ENCODE results near the gene MAST4. TPM values are rescaled to one million over a fixed set of nuclear protein-coding genes. Genes with fewer than 3 reads are reported as not detected.

Gene MAST4
- total RNA-seq, 4 donors from 2014 or later, result 16.2 to 32.8 (median 25.0) TPM

- H3K27ac ChIP-seq, result no peak overlapping the region
- no peaks in the 10 kb centered on the region for H3K4me1 ChIP-seq
- no peaks in the 10 kb centered on the region for H3K36me3 ChIP-seq
- H3K27me3 ChIP-seq, result peaks cover 3% of the 10 kb centered on the region
- H3K9me3 ChIP-seq, result peaks cover 0 to 4% (median 0%) of the 10 kb centered on the region in 3 donors
- TF ChIP-seq POLR2AphosphoS5 (IDR thresholded peaks at IDR 0.05) (no peak), CTCF (IDR thresholded peaks at IDR 0.05) (no peak), POLR2A (IDR thresholded peaks at IDR 0.05) (no peak), EP300 (IDR thresholded peaks at IDR 0.05) (no peak)
- WGBS, 2 donors (ENCODE audit: low coverage in 1 of 2), result 84 to 85% methylated on average over 9 to 13 of the region's 13 CpGs
- no peak for ATAC-seq
- H3K4me3 ChIP-seq, result no peak overlapping the region
These were observed 22.0 kb downstream of the MAST4 start for GRCh38 chr5:66617991-66618768.

GRCh38 chr5:66620711-66621110 is 24.5 kb downstream of the MAST4 start:
- ATAC-seq, result no peak
- Histone ChIP-seq H3K4me3 (no peak overlapping the region), H3K27me3 (peaks cover 7% of the 10 kb centered on the region), H3K4me1 (no peaks in the 10 kb centered on the region), H3K27ac (no peak overlapping the region), H3K9me3 (peaks cover 0 to 7% (median 0%) of the 10 kb centered on the region in 3 donors), H3K36me3 (no peaks in the 10 kb centered on the region)
- 17 to 58% methylated on average over 1 of the region's 1 CpG for WGBS, 2 donors (ENCODE audit: low coverage in 1 of 2)
- TF ChIP-seq POLR2AphosphoS5 (IDR thresholded peaks at IDR 0.05) (no peak), EP300 (IDR thresholded peaks at IDR 0.05) (no peak), POLR2A (IDR thresholded peaks at IDR 0.05) (no peak), CTCF (IDR thresholded peaks at IDR 0.05) (no peak)

GRCh38 chr5:66621146-66621545 is 25.0 kb downstream of the MAST4 start:
- Histone ChIP-seq H3K27me3 (peaks cover 7% of the 10 kb centered on the region), H3K4me3 (no peak overlapping the region), H3K27ac (no peak overlapping the region), H3K36me3 (no peaks in the 10 kb centered on the region), H3K4me1 (no peaks in the 10 kb centered on the region), H3K9me3 (peaks cover 0 to 7% (median 0%) of the 10 kb centered on the region in 3 donors)
- 39 to 49% methylated on average over 2 of the region's 2 CpGs for WGBS, 2 donors (ENCODE audit: low coverage in 1 of 2)
- ATAC-seq, result no peak
- TF ChIP-seq EP300 (IDR thresholded peaks at IDR 0.05) (no peak), POLR2AphosphoS5 (IDR thresholded peaks at IDR 0.05) (no peak), POLR2A (IDR thresholded peaks at IDR 0.05) (no peak), CTCF (IDR thresholded peaks at IDR 0.05) (no peak)

- no peaks in the 10 kb centered on the region for H3K36me3 ChIP-seq
- H3K27ac ChIP-seq, result no peak overlapping the region
- H3K4me1 ChIP-seq, result no peaks in the 10 kb centered on the region
- ATAC-seq, result no peak
- WGBS, 2 donors (ENCODE audit: low coverage in 1 of 2), result 49 to 50% methylated on average over 1 to 4 of the region's 4 CpGs
- H3K4me3 ChIP-seq, result no peak overlapping the region
- H3K9me3 ChIP-seq, result peaks cover 0 to 7% (median 0%) of the 10 kb centered on the region in 3 donors
- peaks cover 7% of the 10 kb centered on the region for H3K27me3 ChIP-seq
- TF ChIP-seq POLR2A (IDR thresholded peaks at IDR 0.05), result no peak
- no peak for TF ChIP-seq CTCF (IDR thresholded peaks at IDR 0.05)
- TF ChIP-seq EP300 (IDR thresholded peaks at IDR 0.05), result no peak
- TF ChIP-seq POLR2AphosphoS5 (IDR thresholded peaks at IDR 0.05), result no peak
These were observed 25.5 kb downstream of the MAST4 start for GRCh38 chr5:66621736-66622135.

GRCh38 chr5:66628561-66628960 is 32.4 kb downstream of the MAST4 start:
- Histone ChIP-seq H3K9me3 (no peaks in the 10 kb centered on the region), H3K36me3 (no peaks in the 10 kb centered on the region), H3K4me1 (no peaks in the 10 kb centered on the region), H3K27me3 (peaks cover 4% of the 10 kb centered on the region), H3K27ac (no peak overlapping the region), H3K4me3 (no peak overlapping the region)
- no peak for ATAC-seq
- TF ChIP-seq POLR2A (IDR thresholded peaks at IDR 0.05) (no peak), EP300 (IDR thresholded peaks at IDR 0.05) (no peak), CTCF (IDR thresholded peaks at IDR 0.05) (no peak), POLR2AphosphoS5 (IDR thresholded peaks at IDR 0.05) (no peak)
- WGBS, 2 donors (ENCODE audit: low coverage in 1 of 2), result 49 to 54% methylated on average over 3 of the region's 3 CpGs

Data from gastroesophageal sphincter (tissue), 4 donors.